ENCODE measurements around the gene PLA2G12B.

PLA2G12B gene

GRCh38 chr10:72952189-72952588, 2.4 kb downstream of the PLA2G12B start:
- no peak overlapping the region for H3K27ac ChIP-seq (replicated peaks; ENCODE audit: low read length)

GRCh38 chr10:72951760-72952159, 2.8 kb downstream of the PLA2G12B start:
- Histone ChIP-seq H3K4me3 (ENCODE audit: low read length in 2 of 2) (no peak overlapping the region), H3K4me2 (ENCODE audit: insufficient read depth, low read length, poor library complexity, severe bottlenecking) (no peak overlapping the region), H2BK5ac (ENCODE audit: low read length) (no peak overlapping the region), H3K14ac (ENCODE audit: low read length) (no peak overlapping the region), H3K18ac (ENCODE audit: low read length) (no peak overlapping the region), H4K91ac (ENCODE audit: low read depth, low read length, poor library complexity) (no peak overlapping the region), H3K4ac (ENCODE audit: low read length) (no peak overlapping the region), H3K4me1 (ENCODE audit: control insufficient read depth in 2 of 2, insufficient read depth in 1 of 2, low read depth in 1 of 2, low read length in 2 of 2) (peaks cover 13 to 17% of the 10 kb centered on the region in 2 donors), H2BK15ac (ENCODE audit: low read length) (no peak overlapping the region), H2AK5ac (ENCODE audit: low read depth, low read length) (no peak overlapping the region), H2BK12ac (ENCODE audit: low read length) (no peak overlapping the region), H3K9me3 (replicated peaks in 1 of 2; ENCODE audit: control insufficient read depth in 2 of 2, insufficient read depth in 1 of 2, low read depth in 1 of 2, low read length in 2 of 2) (no peaks in the 10 kb centered on the region), H3K36me3 (replicated peaks in 1 of 2; ENCODE audit: control insufficient read depth in 2 of 2, insufficient read depth in 2 of 2, low read length in 2 of 2) (no peaks in the 10 kb centered on the region), H3K9ac (ENCODE audit: low read depth, low read length, poor library complexity) (no peak overlapping the region), H2BK120ac (ENCODE audit: low read depth, low read length) (no peak overlapping the region), H3K79me1 (ENCODE audit: low read depth, low read length) (no peaks in the 10 kb centered on the region), H3K23ac (ENCODE audit: low read depth, low read length, poor library complexity) (no peak overlapping the region), H2AFZ (ENCODE audit: low read length) (no peak overlapping the region), H4K8ac (ENCODE audit: low read depth, low read length) (no peak overlapping the region), H3K27ac (replicated peaks; ENCODE audit: low read length) (no peak overlapping the region), H3K27me3 (ENCODE audit: control insufficient read depth in 3 of 3, insufficient read depth in 3 of 3, low read depth in 1 of 3, low read length in 3 of 3) (peaks cover 0 to 23% (median 0%) of the 10 kb centered on the region in 3 experiments)
- no CpG with 5 or more reads among the region's 3 CpGs for WGBS, 2 donors (ENCODE audit: extremely low coverage in 2 of 2, insufficient read length in 2 of 2, insufficient replicate concordance in 1 of 2)
- no peak for DNase-seq (ENCODE audit: low spot score)

More at GRCh38 chr10:72952189-72952588, 2.4 kb downstream of the PLA2G12B start:
- no peak overlapping the region for H4K8ac ChIP-seq (ENCODE audit: low read depth, low read length)
- no peak overlapping the region for H2AK5ac ChIP-seq (ENCODE audit: low read depth, low read length)
- peaks cover 13 to 17% of the 10 kb centered on the region in 2 donors for H3K4me1 ChIP-seq (ENCODE audit: control insufficient read depth in 2 of 2, insufficient read depth in 1 of 2, low read depth in 1 of 2, low read length in 2 of 2)
- no peak overlapping the region for H2BK120ac ChIP-seq (ENCODE audit: low read depth, low read length)
- H2BK12ac ChIP-seq (ENCODE audit: low read length), result no peak overlapping the region
- no CpG with 5 or more reads among the region's 6 CpGs for WGBS, 2 donors (ENCODE audit: extremely low coverage in 2 of 2, insufficient read length in 2 of 2, insufficient replicate concordance in 1 of 2)
- no peak overlapping the region for H3K4ac ChIP-seq (ENCODE audit: low read length)
- DNase-seq (ENCODE audit: low spot score), result no peak
- H3K18ac ChIP-seq (ENCODE audit: low read length), result no peak overlapping the region
- H3K9me3 ChIP-seq (replicated peaks in 1 of 2; ENCODE audit: control insufficient read depth in 2 of 2, insufficient read depth in 1 of 2, low read depth in 1 of 2, low read length in 2 of 2), result no peaks in the 10 kb centered on the region
- H3K27me3 ChIP-seq (ENCODE audit: control insufficient read depth in 3 of 3, insufficient read depth in 3 of 3, low read depth in 1 of 3, low read length in 3 of 3), result peaks cover 0 to 23% (median 0%) of the 10 kb centered on the region in 3 experiments
- no peak overlapping the region for H4K91ac ChIP-seq (ENCODE audit: low read depth, low read length, poor library complexity)
- no peaks in the 10 kb centered on the region for H3K79me1 ChIP-seq (ENCODE audit: low read depth, low read length)
- no peak overlapping the region for H2BK15ac ChIP-seq (ENCODE audit: low read length)
- no peak overlapping the region for H3K4me2 ChIP-seq (ENCODE audit: insufficient read depth, low read length, poor library complexity, severe bottlenecking)
- no peak overlapping the region for H3K14ac ChIP-seq (ENCODE audit: low read length)
- peak overlapping the region; percentile 19 for H2AFZ ChIP-seq (ENCODE audit: low read length)
- H2BK5ac ChIP-seq (ENCODE audit: low read length), result no peak overlapping the region
- H3K9ac ChIP-seq (ENCODE audit: low read depth, low read length, poor library complexity), result no peak overlapping the region
- no peak overlapping the region for H3K23ac ChIP-seq (ENCODE audit: low read depth, low read length, poor library complexity)
- H3K36me3 ChIP-seq (replicated peaks in 1 of 2; ENCODE audit: control insufficient read depth in 2 of 2, insufficient read depth in 2 of 2, low read length in 2 of 2), result no peaks in the 10 kb centered on the region
- no peak overlapping the region for H3K4me3 ChIP-seq (ENCODE audit: low read length in 2 of 2)

GRCh38 chr10:72948762-72949161, 5.8 kb downstream of the PLA2G12B start:
- Histone ChIP-seq H3K4ac (ENCODE audit: low read length) (no peak overlapping the region), H3K14ac (ENCODE audit: low read length) (no peak overlapping the region), H2BK120ac (ENCODE audit: low read depth, low read length) (no peak overlapping the region), H2AK5ac (ENCODE audit: low read depth, low read length) (no peak overlapping the region), H3K27ac (replicated peaks; ENCODE audit: low read length) (no peak overlapping the region), H2AFZ (ENCODE audit: low read length) (no peak overlapping the region), H3K4me3 (ENCODE audit: low read length in 2 of 2) (no peak overlapping the region), H3K9ac (ENCODE audit: low read depth, low read length, poor library complexity) (no peak overlapping the region), H4K8ac (ENCODE audit: low read depth, low read length) (no peak overlapping the region), H3K4me1 (ENCODE audit: control insufficient read depth in 2 of 2, insufficient read depth in 1 of 2, low read depth in 1 of 2, low read length in 2 of 2) (peaks cover 2 to 6% of the 10 kb centered on the region in 2 donors), H3K36me3 (replicated peaks in 1 of 2; ENCODE audit: control insufficient read depth in 2 of 2, insufficient read depth in 2 of 2, low read length in 2 of 2) (no peaks in the 10 kb centered on the region), H3K79me1 (ENCODE audit: low read depth, low read length) (no peaks in the 10 kb centered on the region), H3K27me3 (ENCODE audit: control insufficient read depth in 3 of 3, insufficient read depth in 3 of 3, low read depth in 1 of 3, low read length in 3 of 3) (peaks cover 0 to 21% (median 0%) of the 10 kb centered on the region in 3 experiments), H3K23ac (ENCODE audit: low read depth, low read length, poor library complexity) (no peak overlapping the region), H2BK12ac (ENCODE audit: low read length) (no peak overlapping the region), H3K4me2 (ENCODE audit: insufficient read depth, low read length, poor library complexity, severe bottlenecking) (no peak overlapping the region), H2BK5ac (ENCODE audit: low read length) (no peak overlapping the region), H2BK15ac (ENCODE audit: low read length) (no peak overlapping the region), H3K9me3 (replicated peaks in 1 of 2; ENCODE audit: control insufficient read depth in 2 of 2, insufficient read depth in 1 of 2, low read depth in 1 of 2, low read length in 2 of 2) (no peaks in the 10 kb centered on the region), H4K91ac (ENCODE audit: low read depth, low read length, poor library complexity) (no peak overlapping the region), H3K18ac (ENCODE audit: low read length) (no peak overlapping the region)
- DNase-seq (ENCODE audit: low spot score), result no peak
- no CpG with 5 or more reads among the region's 6 CpGs for WGBS, 2 donors (ENCODE audit: extremely low coverage in 2 of 2, insufficient read length in 2 of 2, insufficient replicate concordance in 1 of 2)

- H4K8ac ChIP-seq (ENCODE audit: low read depth, low read length), result no peak overlapping the region
These were observed 7.6 kb downstream of the PLA2G12B start for GRCh38 chr10:72946963-72947362.

More at GRCh38 chr10:72946963-72947362, 7.6 kb downstream of the PLA2G12B start:
- no CpG with 5 or more reads among the region's 1 CpG for WGBS, 2 donors (ENCODE audit: extremely low coverage in 2 of 2, insufficient read length in 2 of 2, insufficient replicate concordance in 1 of 2)
- Histone ChIP-seq H3K4me3 (ENCODE audit: low read length in 2 of 2) (no peak overlapping the region), H3K23ac (ENCODE audit: low read depth, low read length, poor library complexity) (no peak overlapping the region), H4K91ac (ENCODE audit: low read depth, low read length, poor library complexity) (no peak overlapping the region), H2BK15ac (ENCODE audit: low read length) (no peak overlapping the region), H3K18ac (ENCODE audit: low read length) (no peak overlapping the region), H2BK12ac (ENCODE audit: low read length) (no peak overlapping the region), H3K14ac (ENCODE audit: low read length) (no peak overlapping the region), H2AK5ac (ENCODE audit: low read depth, low read length) (no peak overlapping the region), H3K4me2 (ENCODE audit: insufficient read depth, low read length, poor library complexity, severe bottlenecking) (no peak overlapping the region), H2AFZ (ENCODE audit: low read length) (no peak overlapping the region), H3K4me1 (ENCODE audit: control insufficient read depth in 2 of 2, insufficient read depth in 1 of 2, low read depth in 1 of 2, low read length in 2 of 2) (no peaks in the 10 kb centered on the region), H3K36me3 (replicated peaks in 1 of 2; ENCODE audit: control insufficient read depth in 2 of 2, insufficient read depth in 2 of 2, low read length in 2 of 2) (no peaks in the 10 kb centered on the region), H3K27ac (replicated peaks; ENCODE audit: low read length) (no peak overlapping the region), H3K9ac (ENCODE audit: low read depth, low read length, poor library complexity) (no peak overlapping the region), H3K27me3 (ENCODE audit: control insufficient read depth in 3 of 3, insufficient read depth in 3 of 3, low read depth in 1 of 3, low read length in 3 of 3) (peaks cover 0 to 10% (median 0%) of the 10 kb centered on the region in 3 experiments), H2BK5ac (ENCODE audit: low read length) (no peak overlapping the region), H3K79me1 (ENCODE audit: low read depth, low read length) (no peaks in the 10 kb centered on the region), H3K9me3 (replicated peaks in 1 of 2; ENCODE audit: control insufficient read depth in 2 of 2, insufficient read depth in 1 of 2, low read depth in 1 of 2, low read length in 2 of 2) (no peaks in the 10 kb centered on the region), H2BK120ac (ENCODE audit: low read depth, low read length) (no peak overlapping the region), H3K4ac (ENCODE audit: low read length) (no peak overlapping the region)
- DNase-seq (ENCODE audit: low spot score), result no peak

Measured in neuronal stem cell (in vitro differentiated cells).